ENCODE data around the gene HMGN1.

Gene HMGN1

DNA sequence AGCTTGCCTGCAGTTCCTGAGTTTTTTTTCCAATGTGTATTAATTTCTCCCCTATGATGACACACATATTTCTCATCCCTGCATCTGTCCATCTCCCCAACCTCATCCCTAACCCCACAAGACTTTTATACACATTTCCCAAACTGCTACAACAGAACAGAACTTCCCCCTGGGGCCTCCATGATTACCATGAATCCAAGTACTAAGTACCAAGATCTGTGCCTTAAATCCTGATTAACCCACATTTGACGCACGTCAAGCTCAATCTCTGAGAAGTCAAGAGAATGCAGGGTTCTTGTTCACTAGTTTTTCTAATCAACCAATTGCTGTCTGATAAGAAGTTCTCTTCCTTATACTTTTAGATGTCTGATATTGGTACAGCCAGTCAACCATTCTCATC is 9.7 kb downstream of the HMGN1 start:
- TF ChIP-seq POLR2AphosphoS5 (IDR thresholded peaks at IDR 0.05; ENCODE audit: low read depth, low read length), result no peak
- TF ChIP-seq SIN3A (IDR thresholded peaks at IDR 0.05; ENCODE audit: borderline replicate concordance, insufficient read depth, low read length), result no peak
- TF ChIP-seq FOXP2 (optimal IDR thresholded peaks at IDR 0.05; ENCODE audit: borderline replicate concordance, extremely low read depth, extremely low read length, insufficient read depth), result no peak

DNA sequence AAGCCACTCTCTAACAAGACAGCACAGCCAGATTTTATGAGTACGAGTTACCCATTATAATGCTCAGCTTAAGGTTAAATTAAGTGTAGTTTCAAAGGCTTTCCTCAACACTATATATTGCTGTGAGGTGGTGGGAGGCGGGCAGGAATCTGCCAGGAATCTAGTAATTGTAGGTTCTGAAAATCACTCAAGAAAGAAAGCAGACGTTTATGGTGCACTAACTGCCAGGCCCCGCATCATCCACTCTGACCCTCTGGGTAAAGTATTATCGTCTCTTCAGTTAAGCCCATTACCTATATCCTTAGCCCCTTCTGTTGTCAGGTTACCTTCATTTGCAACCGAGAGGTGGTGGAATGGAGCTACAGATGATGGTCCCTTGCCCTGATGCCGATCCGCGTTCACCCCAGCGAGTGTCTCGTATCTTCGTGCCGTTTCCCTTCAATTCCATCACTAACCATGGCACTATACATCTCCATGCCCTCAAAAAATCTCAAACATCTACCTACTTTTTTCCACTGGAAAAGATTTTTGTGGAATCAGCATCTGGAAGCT is 12.4 kb downstream of the HMGN1 start:
- TF ChIP-seq SIN3A (IDR thresholded peaks at IDR 0.05; ENCODE audit: borderline replicate concordance, insufficient read depth, low read length) (no peak), TAF1 (IDR thresholded peaks at IDR 0.05; ENCODE audit: borderline replicate concordance, insufficient read depth, low read length) (no peak), FOXP2 (optimal IDR thresholded peaks at IDR 0.05; ENCODE audit: borderline replicate concordance, extremely low read depth, extremely low read length, insufficient read depth) (no peak), POLR2AphosphoS5 (IDR thresholded peaks at IDR 0.05; ENCODE audit: low read depth, low read length) (no peak)
- TF ChIP-seq, protein P1, sequence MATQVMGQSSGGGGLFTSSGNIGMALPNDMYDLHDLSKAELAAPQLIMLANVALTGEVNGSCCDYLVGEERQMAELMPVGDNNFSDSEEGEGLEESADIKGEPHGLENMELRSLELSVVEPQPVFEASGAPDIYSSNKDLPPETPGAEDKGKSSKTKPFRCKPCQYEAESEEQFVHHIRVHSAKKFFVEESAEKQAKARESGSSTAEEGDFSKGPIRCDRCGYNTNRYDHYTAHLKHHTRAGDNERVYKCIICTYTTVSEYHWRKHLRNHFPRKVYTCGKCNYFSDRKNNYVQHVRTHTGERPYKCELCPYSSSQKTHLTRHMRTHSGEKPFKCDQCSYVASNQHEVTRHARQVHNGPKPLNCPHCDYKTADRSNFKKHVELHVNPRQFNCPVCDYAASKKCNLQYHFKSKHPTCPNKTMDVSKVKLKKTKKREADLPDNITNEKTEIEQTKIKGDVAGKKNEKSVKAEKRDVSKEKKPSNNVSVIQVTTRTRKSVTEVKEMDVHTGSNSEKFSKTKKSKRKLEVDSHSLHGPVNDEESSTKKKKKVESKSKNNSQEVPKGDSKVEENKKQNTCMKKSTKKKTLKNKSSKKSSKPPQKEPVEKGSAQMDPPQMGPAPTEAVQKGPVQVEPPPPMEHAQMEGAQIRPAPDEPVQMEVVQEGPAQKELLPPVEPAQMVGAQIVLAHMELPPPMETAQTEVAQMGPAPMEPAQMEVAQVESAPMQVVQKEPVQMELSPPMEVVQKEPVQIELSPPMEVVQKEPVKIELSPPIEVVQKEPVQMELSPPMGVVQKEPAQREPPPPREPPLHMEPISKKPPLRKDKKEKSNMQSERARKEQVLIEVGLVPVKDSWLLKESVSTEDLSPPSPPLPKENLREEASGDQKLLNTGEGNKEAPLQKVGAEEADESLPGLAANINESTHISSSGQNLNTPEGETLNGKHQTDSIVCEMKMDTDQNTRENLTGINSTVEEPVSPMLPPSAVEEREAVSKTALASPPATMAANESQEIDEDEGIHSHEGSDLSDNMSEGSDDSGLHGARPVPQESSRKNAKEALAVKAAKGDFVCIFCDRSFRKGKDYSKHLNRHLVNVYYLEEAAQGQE (IDR thresholded peaks at IDR 0.05; ENCODE audit: insufficient read depth in 1 of 2, low read depth in 2 of 2, low read length in 2 of 2), result no peak

DNA sequence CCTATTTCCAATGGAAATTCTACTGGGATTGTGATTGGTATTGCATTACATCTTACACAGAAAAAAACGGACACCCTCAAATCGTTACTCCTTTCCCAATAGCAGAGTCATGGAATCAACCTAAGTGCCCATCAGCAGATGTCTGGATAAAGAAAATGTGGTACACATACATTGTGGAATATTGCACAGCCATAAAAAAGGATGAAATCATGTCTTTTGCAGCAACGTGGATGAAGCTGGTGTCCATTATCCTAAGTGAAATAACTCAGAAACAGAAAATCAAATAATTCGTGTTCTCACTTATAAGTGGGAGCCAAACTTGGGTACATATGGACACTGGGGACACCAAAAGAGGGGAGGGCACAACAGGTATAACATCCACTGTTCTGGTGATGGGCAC is 14.3 kb downstream of the HMGN1 start:
- TF ChIP-seq FOXP2 (optimal IDR thresholded peaks at IDR 0.05; ENCODE audit: borderline replicate concordance, extremely low read depth, extremely low read length, insufficient read depth) (no peak), SIN3A (IDR thresholded peaks at IDR 0.05; ENCODE audit: borderline replicate concordance, insufficient read depth, low read length) (no peak), TAF1 (IDR thresholded peaks at IDR 0.05; ENCODE audit: borderline replicate concordance, insufficient read depth, low read length) (no peak), POLR2AphosphoS5 (IDR thresholded peaks at IDR 0.05; ENCODE audit: low read depth, low read length) (no peak)
- TF ChIP-seq, protein P1 (IDR thresholded peaks at IDR 0.05; ENCODE audit: insufficient read depth in 1 of 2, low read depth in 2 of 2, low read length in 2 of 2), result no peak

DNA sequence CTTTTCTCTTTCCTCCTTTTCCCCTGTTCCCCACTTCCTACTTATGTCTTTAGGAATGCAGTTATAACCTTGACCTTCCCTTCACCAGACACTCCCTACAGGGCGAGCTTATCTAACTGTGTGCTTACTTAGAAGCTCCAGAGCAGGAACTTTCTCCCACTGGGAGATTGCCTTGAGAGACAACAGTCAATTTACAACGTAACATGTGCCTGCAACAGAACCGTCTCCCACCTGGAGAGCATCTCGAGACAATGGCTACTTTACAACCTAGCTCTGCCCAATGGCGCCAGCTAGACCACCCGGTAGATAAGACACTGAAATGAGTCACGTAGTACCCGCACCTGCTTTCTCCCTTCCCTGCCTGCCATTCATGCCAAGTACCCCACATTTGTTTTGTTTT is 16.7 kb downstream of the HMGN1 start:
- no peak for TF ChIP-seq POLR2AphosphoS5 (IDR thresholded peaks at IDR 0.05; ENCODE audit: low read depth, low read length)
- TF ChIP-seq TAF1 (IDR thresholded peaks at IDR 0.05; ENCODE audit: borderline replicate concordance, insufficient read depth, low read length), result no peak
- TF ChIP-seq SIN3A (IDR thresholded peaks at IDR 0.05; ENCODE audit: borderline replicate concordance, insufficient read depth, low read length), result no peak
- TF ChIP-seq, protein P1 (IDR thresholded peaks at IDR 0.05; ENCODE audit: insufficient read depth in 1 of 2, low read depth in 2 of 2, low read length in 2 of 2), result no peak
- TF ChIP-seq FOXP2 (optimal IDR thresholded peaks at IDR 0.05; ENCODE audit: borderline replicate concordance, extremely low read depth, extremely low read length, insufficient read depth), result no peak

DNA sequence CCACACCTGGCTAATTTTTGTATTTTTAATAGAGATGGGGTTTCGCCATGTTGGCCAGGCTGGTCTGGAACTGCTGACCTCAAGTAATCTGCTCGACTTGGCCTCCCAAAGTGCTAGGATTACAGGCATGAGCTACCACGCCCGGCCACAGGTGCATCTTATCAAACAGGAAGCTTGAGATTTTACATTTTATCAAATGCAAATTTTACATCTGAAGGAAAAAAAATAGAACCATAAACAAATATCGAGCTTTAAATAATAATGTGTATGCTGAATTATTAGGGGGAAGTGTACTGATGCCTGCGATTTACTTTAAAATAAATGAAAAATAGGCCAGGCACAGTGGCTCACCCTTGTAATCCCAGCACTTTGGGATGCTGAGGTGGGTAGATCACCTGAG is 18.9 kb downstream of the HMGN1 start:
- TF ChIP-seq, protein P1 (IDR thresholded peaks at IDR 0.05; ENCODE audit: insufficient read depth in 1 of 2, low read depth in 2 of 2, low read length in 2 of 2), result no peak
- no peak for TF ChIP-seq SIN3A (IDR thresholded peaks at IDR 0.05; ENCODE audit: borderline replicate concordance, insufficient read depth, low read length)
- no peak for TF ChIP-seq TAF1 (IDR thresholded peaks at IDR 0.05; ENCODE audit: borderline replicate concordance, insufficient read depth, low read length)
- TF ChIP-seq POLR2AphosphoS5 (IDR thresholded peaks at IDR 0.05; ENCODE audit: low read depth, low read length), result no peak
- TF ChIP-seq FOXP2 (optimal IDR thresholded peaks at IDR 0.05; ENCODE audit: borderline replicate concordance, extremely low read depth, extremely low read length, insufficient read depth), result no peak
